ENCODE results near the gene BICDL2. TPM values are rescaled to one million over a fixed set of nuclear protein-coding genes. Genes with fewer than 3 reads are reported as not detected.
A peak's percentile ranks its signal among the peaks of the same experiment; 100 is the strongest.

BICDL2 gene
- total and polyA plus RNA-seq, 4 donors: 0.06 to 0.39 (median 0.24) TPM

DNA sequence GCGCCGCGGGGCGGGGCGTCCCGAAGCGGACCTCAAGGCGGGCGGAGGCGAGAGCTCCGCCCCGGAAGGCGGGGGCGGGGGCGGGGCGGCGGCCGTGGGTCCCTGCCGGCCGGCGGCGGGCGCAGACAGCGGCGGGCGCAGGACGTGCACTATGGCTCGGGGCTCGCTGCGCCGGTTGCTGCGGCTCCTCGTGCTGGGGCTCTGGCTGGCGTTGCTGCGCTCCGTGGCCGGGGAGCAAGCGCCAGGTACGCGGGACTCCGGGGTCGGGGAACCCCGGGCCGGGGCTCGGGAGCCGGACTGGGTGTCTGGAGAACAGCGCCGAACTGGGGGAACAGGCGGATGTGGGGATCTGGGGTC lies 16.5 kb downstream of the BICDL2 start, which contains the start of gene TNFRSF12A:
Gene TNFRSF12A, plus strand, starts transcription at position 122 of the 357 bp plus-strand sequence. Its CDS starts 30 bp downstream, at position 152.
- no peaks in the 10 kb centered on the region for H3K9me3 ChIP-seq (ENCODE audit: control insufficient read depth, insufficient read depth, low read length)
- peak in 2 of 6 donors; percentile 65 to 85 for DNase-seq (ENCODE audit: low read depth in 4 of 6, low spot score in 6 of 6)
- peaks cover 58% of the 10 kb centered on the region for H3K4me1 ChIP-seq (ENCODE audit: control insufficient read depth, insufficient read depth, low read length)
- H3K27me3 ChIP-seq (ENCODE audit: control insufficient read depth, insufficient read depth, low read length): peaks cover 43% of the 10 kb centered on the region
- H3K4me3 ChIP-seq (ENCODE audit: low read depth, low read length): peak within 1 kb of the TSS; percentile 93
- H3K27ac ChIP-seq (ENCODE audit: low read depth, low read length): peak within 1 kb of the TSS; percentile 95
- WGBS (ENCODE audit: insufficient coverage): under 1% methylated on average over 47 of the region's 49 CpGs
- H3K36me3 ChIP-seq (ENCODE audit: control insufficient read depth, insufficient read depth, low read length): peaks cover 7% of the 10 kb centered on the region

DNA sequence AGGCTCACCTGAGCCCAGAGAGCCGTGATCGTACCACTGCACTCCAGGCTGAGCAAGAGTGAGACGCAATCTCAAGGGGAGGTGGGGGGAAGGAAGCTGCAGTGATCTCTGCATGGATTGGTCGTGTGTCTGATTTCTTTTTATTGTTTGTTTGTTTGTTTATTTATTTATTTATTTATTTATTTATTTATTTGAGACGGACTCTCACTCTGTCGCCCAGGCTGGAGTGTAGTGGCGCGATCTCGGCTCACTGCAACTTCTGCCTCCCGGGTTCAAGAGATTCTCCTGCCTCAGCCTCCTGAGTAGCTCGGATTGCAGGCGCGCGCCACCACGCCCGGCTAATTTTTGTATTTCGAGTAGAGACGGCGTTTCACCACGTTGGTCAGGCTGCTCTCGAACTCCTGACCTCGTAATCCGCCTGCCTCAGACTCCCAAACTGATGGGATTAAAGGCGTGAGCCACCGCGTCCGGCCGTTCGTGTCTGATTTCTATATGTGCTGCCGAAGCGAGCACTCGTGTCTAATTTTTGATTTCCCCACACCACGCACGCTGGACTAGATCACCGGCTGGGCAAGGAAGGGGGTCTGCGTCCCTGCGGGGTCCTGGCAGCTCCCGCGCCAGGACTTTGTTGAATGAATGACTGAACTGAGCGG lies 17.0 kb downstream of the BICDL2 start:
- H3K36me3 ChIP-seq (ENCODE audit: control insufficient read depth, insufficient read depth, low read length): peaks cover 7% of the 10 kb centered on the region
- no peaks in the 10 kb centered on the region for H3K9me3 ChIP-seq (ENCODE audit: control insufficient read depth, insufficient read depth, low read length)
- H3K27me3 ChIP-seq (ENCODE audit: control insufficient read depth, insufficient read depth, low read length): peaks cover 45% of the 10 kb centered on the region
- DNase-seq (ENCODE audit: low read depth in 4 of 6, low spot score in 6 of 6): no peak
- H3K4me3 ChIP-seq (ENCODE audit: low read depth, low read length): peak overlapping the region; percentile 93
- 38% methylated on average over 39 of the region's 40 CpGs for WGBS (ENCODE audit: insufficient coverage)
- no peak overlapping the region for H3K27ac ChIP-seq (ENCODE audit: low read depth, low read length)
- peaks cover 58% of the 10 kb centered on the region for H3K4me1 ChIP-seq (ENCODE audit: control insufficient read depth, insufficient read depth, low read length)

GRCh38 chr16:3017794-3018506 lies 18.8 kb downstream of the BICDL2 start, which contains the start of gene CLDN6:
Gene CLDN6, minus strand, starts transcription at chr16:3018183. Its CDS starts 2,162 bp downstream, at chr16:3016021.
- under 1% methylated on average over 38 of the region's 52 CpGs for WGBS (ENCODE audit: insufficient coverage)
- Histone ChIP-seq H3K36me3 (ENCODE audit: control insufficient read depth, insufficient read depth, low read length) (peaks cover 4% of the 10 kb centered on the region), H3K27ac (ENCODE audit: low read depth, low read length) (no peak within 1 kb of the TSS), H3K4me3 (ENCODE audit: low read depth, low read length) (no peak within 1 kb of the TSS), H3K27me3 (ENCODE audit: control insufficient read depth, insufficient read depth, low read length) (peaks cover 62% of the 10 kb centered on the region), H3K9me3 (ENCODE audit: control insufficient read depth, insufficient read depth, low read length) (no peaks in the 10 kb centered on the region), H3K4me1 (ENCODE audit: control insufficient read depth, insufficient read depth, low read length) (peaks cover 46% of the 10 kb centered on the region)
- DNase-seq (ENCODE audit: low read depth in 4 of 6, low spot score in 6 of 6): peak in 2 of 6 donors; percentile 10 to 26

DNA sequence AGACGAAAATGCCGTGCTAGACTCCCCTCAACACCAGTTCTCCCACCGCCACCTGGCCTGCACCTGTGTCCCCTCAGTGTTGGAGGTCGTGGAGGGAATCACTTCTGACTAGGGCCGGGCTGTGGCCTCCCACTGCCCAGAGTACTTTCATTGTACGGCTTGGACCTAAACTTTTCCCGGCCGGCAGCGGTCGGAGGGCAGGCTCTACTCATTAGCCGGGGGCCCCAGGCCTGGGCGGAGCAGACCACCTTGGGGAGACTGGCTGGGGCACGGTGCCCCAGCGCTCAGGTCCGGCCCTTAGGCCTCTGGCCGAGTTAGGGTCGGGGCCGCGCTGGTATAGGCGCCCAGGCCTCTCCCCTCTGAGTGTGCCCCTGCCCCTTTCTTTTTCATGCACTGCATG lies 19.4 kb downstream of the BICDL2 start:
- DNase-seq (ENCODE audit: low read depth in 4 of 6, low spot score in 6 of 6): no peak
- Histone ChIP-seq H3K9me3 (ENCODE audit: control insufficient read depth, insufficient read depth, low read length) (no peaks in the 10 kb centered on the region), H3K36me3 (ENCODE audit: control insufficient read depth, insufficient read depth, low read length) (peaks cover 4% of the 10 kb centered on the region), H3K27ac (ENCODE audit: low read depth, low read length) (no peak overlapping the region), H3K27me3 (ENCODE audit: control insufficient read depth, insufficient read depth, low read length) (peaks cover 68% of the 10 kb centered on the region), H3K4me1 (ENCODE audit: control insufficient read depth, insufficient read depth, low read length) (peaks cover 46% of the 10 kb centered on the region), H3K4me3 (ENCODE audit: low read depth, low read length) (no peak overlapping the region)
- WGBS (ENCODE audit: insufficient coverage): 15% methylated on average over 20 of the region's 20 CpGs

- H3K36me3 ChIP-seq (ENCODE audit: control insufficient read depth, insufficient read depth, low read length): no peaks in the 10 kb centered on the region
- no peak overlapping the region for H3K27ac ChIP-seq (ENCODE audit: low read depth, low read length)
- H3K4me1 ChIP-seq (ENCODE audit: control insufficient read depth, insufficient read depth, low read length): peaks cover 36% of the 10 kb centered on the region
- no peak for DNase-seq (ENCODE audit: low read depth in 4 of 6, low spot score in 6 of 6)
- 80% methylated on average over 12 of the region's 13 CpGs for WGBS (ENCODE audit: insufficient coverage)
- H3K27me3 ChIP-seq (ENCODE audit: control insufficient read depth, insufficient read depth, low read length): peaks cover 80% of the 10 kb centered on the region
- H3K4me3 ChIP-seq (ENCODE audit: low read depth, low read length): no peak overlapping the region
- H3K9me3 ChIP-seq (ENCODE audit: control insufficient read depth, insufficient read depth, low read length): no peaks in the 10 kb centered on the region
Observed at GRCh38 chr16:3015865-3016521, 20.8 kb downstream of the BICDL2 start.

GRCh38 chr16:3014971-3015370 lies 21.8 kb downstream of the BICDL2 start:
- Histone ChIP-seq H3K27me3 (ENCODE audit: control insufficient read depth, insufficient read depth, low read length) (peaks cover 83% of the 10 kb centered on the region), H3K9me3 (ENCODE audit: control insufficient read depth, insufficient read depth, low read length) (no peaks in the 10 kb centered on the region), H3K36me3 (ENCODE audit: control insufficient read depth, insufficient read depth, low read length) (no peaks in the 10 kb centered on the region), H3K4me3 (ENCODE audit: low read depth, low read length) (no peak overlapping the region), H3K27ac (ENCODE audit: low read depth, low read length) (no peak overlapping the region), H3K4me1 (ENCODE audit: control insufficient read depth, insufficient read depth, low read length) (peaks cover 27% of the 10 kb centered on the region)
- WGBS (ENCODE audit: insufficient coverage): 79% methylated on average over 4 of the region's 6 CpGs
- no peak for DNase-seq (ENCODE audit: low read depth in 4 of 6, low spot score in 6 of 6)

GRCh38 chr16:3013998-3014690 lies 22.6 kb downstream of the BICDL2 start:
- H3K36me3 ChIP-seq (ENCODE audit: control insufficient read depth, insufficient read depth, low read length): no peaks in the 10 kb centered on the region
- no peak for DNase-seq (ENCODE audit: low read depth in 4 of 6, low spot score in 6 of 6)
- no peak overlapping the region for H3K4me3 ChIP-seq (ENCODE audit: low read depth, low read length)
- WGBS (ENCODE audit: insufficient coverage): 53% methylated on average over 9 of the region's 12 CpGs
- H3K4me1 ChIP-seq (ENCODE audit: control insufficient read depth, insufficient read depth, low read length): peaks cover 22% of the 10 kb centered on the region
- peaks cover 82% of the 10 kb centered on the region for H3K27me3 ChIP-seq (ENCODE audit: control insufficient read depth, insufficient read depth, low read length)
- no peaks in the 10 kb centered on the region for H3K9me3 ChIP-seq (ENCODE audit: control insufficient read depth, insufficient read depth, low read length)
- no peak overlapping the region for H3K27ac ChIP-seq (ENCODE audit: low read depth, low read length)

GRCh38 chr16:3013491-3013951 lies 23.2 kb downstream of the BICDL2 start:
- WGBS (ENCODE audit: insufficient coverage): 27% methylated on average over 27 of the region's 27 CpGs
- Histone ChIP-seq H3K4me1 (ENCODE audit: control insufficient read depth, insufficient read depth, low read length) (peaks cover 22% of the 10 kb centered on the region), H3K27me3 (ENCODE audit: control insufficient read depth, insufficient read depth, low read length) (peaks cover 82% of the 10 kb centered on the region), H3K36me3 (ENCODE audit: control insufficient read depth, insufficient read depth, low read length) (no peaks in the 10 kb centered on the region), H3K4me3 (ENCODE audit: low read depth, low read length) (no peak overlapping the region), H3K27ac (ENCODE audit: low read depth, low read length) (no peak overlapping the region), H3K9me3 (ENCODE audit: control insufficient read depth, insufficient read depth, low read length) (no peaks in the 10 kb centered on the region)
- DNase-seq (ENCODE audit: low read depth in 4 of 6, low spot score in 6 of 6): no peak

DNA sequence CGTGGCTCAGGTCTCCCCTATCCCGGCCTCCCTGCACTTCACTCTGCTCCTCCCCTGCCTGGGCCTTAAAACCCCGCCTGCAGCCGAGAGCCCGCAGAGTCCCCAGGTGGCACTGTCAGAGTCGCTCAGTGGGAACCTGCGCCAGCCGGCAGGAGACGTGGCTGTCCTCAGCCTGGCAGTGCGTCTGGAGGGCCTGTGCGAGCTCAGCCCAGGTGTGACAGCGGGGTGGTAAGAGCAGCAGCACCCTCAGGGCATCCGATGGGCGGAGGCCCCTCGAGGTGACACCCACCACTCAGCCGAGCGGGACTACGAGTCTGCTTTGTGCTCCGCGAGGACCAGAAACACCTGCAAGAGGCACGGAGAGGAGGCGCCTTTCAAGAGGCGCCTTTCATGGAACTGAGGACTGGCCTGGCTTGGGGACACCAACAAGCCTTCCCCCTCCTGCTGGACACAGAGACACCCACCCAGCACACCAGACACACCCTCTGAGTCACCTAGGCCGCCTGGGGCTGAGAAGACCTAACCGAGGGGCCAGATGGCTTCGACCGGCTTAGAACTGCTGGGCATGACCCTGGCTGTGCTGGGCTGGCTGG lies 23.8 kb downstream of the BICDL2 start, which contains the start of gene CLDN9:
Gene CLDN9, plus strand, starts transcription at position 96 of the 593 bp plus-strand sequence. Its CDS starts 440 bp downstream, at position 536.
- WGBS (ENCODE audit: insufficient coverage): 12% methylated on average over 27 of the region's 27 CpGs
- Histone ChIP-seq H3K4me3 (ENCODE audit: low read depth, low read length) (no peak within 1 kb of the TSS), H3K9me3 (ENCODE audit: control insufficient read depth, insufficient read depth, low read length) (no peaks in the 10 kb centered on the region), H3K36me3 (ENCODE audit: control insufficient read depth, insufficient read depth, low read length) (no peaks in the 10 kb centered on the region), H3K27me3 (ENCODE audit: control insufficient read depth, insufficient read depth, low read length) (peaks cover 82% of the 10 kb centered on the region), H3K27ac (ENCODE audit: low read depth, low read length) (no peak within 1 kb of the TSS), H3K4me1 (ENCODE audit: control insufficient read depth, insufficient read depth, low read length) (peaks cover 16% of the 10 kb centered on the region)
- DNase-seq (ENCODE audit: low read depth in 4 of 6, low spot score in 6 of 6): no peak
